OCI-M2 (cell line): ENCODE data around the gene ARHGAP15.

Experiments
- DNase-seq: peaks from one replicate; lab custom pipeline; 2025; ENCODE audit not compliant: unreplicated experiment; lab: John Stamatoyannopoulos, UW

ARHGAP15 gene

DNA sequence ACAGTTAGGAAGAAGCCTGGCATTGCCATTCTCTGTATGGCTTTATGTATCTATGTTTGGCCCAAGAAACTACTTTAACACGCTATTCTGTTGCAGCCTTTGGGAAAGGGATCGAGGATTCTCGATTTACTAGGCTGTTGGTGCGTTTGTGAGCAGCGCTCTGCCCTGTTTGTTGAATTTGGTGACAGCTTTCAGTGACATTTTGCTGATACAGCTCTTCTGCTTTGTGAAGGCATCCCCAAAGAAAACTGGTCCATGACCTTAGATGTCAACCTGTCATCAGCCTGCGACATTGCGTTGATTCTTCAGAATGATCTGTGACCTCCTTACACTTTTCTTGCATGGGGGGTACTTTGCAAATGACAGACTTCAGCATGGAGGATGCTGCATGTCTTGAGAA, 431.5 kb downstream of the ARHGAP15 start:
- DNase-seq = no peak

- no peak for DNase-seq
Measured at GRCh38 chr2:143564419-143564818, 435.2 kb downstream of the ARHGAP15 start.

GRCh38 chr2:143571747-143572146, 442.5 kb downstream of the ARHGAP15 start:
- no peak for DNase-seq

GRCh38 chr2:143572421-143572820, 443.2 kb downstream of the ARHGAP15 start:
- no peak for DNase-seq

DNA sequence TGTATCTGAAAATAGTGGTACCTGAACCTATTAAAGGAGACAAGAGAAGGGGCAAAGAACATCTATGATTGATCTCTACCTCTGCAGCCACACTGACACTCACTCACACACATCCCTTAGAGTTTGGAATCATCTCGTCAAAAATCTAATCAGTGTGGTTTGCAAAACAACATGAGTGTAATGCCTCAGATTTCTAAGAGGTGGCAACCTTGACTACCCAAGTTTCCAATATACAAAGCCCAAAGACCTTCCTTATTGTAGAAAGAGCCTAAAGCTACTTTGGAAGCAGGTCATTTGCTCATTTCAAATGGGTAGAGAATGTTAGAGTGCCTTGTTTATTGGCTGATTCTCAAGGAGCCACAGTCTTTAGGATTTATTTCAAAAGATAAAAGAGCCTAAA, 444.9 kb downstream of the ARHGAP15 start:
- no peak for DNase-seq

DNA sequence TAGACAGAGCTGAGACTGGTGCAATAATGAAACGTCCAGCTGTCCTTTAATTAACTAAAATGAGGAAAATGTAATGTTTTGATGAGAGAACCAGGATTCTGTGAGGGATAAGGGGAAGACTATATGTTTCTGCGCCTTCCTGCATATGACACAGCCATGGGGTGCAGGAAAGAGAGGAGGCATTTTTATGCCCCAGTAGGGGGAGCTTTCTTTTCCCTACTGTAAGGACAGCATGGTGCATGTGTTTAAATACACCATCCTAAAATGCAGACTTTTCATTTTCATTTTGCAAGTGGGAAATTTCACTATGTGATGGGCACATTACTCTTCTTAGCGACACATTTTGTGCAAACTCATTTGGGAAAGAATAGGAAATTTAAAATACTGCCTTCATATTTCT, 446.1 kb downstream of the ARHGAP15 start:
- no peak for DNase-seq

DNA sequence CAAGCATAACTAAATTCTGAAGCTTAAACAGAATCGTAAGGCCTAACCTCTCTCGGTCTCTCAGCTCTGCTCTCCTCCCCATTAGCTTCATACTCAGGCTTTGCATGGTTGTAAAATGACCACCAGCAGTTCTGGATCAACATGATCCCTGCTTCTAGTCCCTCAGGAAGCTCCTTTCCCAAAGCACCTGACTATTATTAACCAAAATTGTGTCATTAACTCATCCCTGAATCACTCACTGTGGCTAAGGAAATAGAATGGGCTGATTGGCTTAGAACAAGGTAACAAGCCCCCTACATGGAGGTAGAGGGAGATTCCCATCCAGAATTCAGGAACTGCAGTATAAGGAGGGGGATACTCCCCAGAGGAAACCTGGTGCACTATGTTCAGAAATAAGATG, 448.3 kb downstream of the ARHGAP15 start:
- DNase-seq = no peak

- DNase-seq = no peak
Measured at GRCh38 chr2:143579456-143579855, 450.2 kb downstream of the ARHGAP15 start.

DNA sequence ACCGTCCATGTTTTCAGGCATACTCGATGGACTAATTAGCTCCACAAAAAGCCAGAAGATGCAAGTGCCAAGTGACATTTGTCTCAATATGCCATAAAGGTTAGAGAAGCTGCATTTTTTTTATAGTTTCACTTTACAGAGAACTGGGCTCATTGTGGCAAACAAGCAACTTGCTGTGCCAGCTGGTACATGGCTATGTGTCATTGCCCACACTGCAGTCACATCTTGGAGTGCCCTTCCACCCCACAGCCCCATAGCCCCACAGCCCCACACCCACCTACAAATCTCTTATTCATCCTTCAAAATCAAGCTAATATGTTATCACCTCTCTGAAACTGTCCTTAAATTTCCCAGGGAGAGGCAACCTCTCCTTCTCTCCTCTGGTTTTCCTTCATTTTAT, 451.9 kb downstream of the ARHGAP15 start:
- DNase-seq = no peak

DNA sequence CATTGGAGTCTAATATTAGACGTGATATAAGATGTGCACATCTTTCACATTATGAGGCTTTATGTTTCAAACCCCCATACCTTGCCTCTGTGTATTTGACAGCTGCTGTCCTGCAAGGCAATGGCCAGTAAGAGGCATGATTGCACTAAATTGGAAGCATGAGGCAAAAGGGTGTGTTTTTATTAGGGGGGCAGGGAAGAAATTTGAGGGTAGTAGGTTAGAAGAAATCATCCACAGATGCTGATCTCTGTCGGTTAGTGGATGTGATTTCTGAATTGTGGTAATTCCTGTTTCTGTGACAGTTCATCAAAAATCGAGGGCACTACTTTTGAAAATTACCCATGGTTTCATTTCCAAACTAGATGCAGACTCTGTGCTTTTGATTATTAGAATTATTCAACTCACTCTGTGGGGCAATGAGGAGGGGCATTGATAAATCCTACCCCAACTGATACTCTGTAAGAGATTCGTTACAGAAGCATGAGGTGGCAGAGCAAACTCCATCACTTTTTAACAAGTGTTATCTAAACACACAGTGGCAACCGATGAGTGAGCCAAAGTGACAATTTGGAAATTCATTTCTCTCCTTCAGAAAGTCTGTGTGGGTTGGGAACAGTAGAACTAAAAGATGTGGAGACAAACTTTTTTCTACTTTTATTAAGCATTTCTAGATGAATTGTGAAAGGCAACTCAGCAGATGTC, 453.0 kb downstream of the ARHGAP15 start:
- no peak for DNase-seq

DNA sequence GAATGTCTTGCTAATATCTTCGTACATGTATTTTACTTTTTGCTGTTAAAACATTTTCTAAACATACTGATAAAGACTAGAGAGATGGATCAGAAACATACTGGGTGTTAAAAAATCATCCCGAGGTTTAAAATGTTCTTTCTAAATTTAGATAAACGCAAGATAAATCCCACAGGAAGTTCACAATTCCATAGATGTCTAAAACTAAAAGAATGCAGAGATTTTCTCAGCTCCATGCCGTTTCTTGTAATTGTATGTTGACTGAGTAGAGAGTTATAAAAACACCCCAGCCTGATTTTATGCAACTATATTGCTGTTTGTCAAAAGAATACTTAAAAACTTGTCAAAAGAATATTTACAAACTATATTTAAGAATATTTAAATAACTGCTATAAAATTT, 455.7 kb downstream of the ARHGAP15 start:
- DNase-seq = no peak

GRCh38 chr2:143586119-143586518, 456.9 kb downstream of the ARHGAP15 start:
- no peak for DNase-seq

DNA sequence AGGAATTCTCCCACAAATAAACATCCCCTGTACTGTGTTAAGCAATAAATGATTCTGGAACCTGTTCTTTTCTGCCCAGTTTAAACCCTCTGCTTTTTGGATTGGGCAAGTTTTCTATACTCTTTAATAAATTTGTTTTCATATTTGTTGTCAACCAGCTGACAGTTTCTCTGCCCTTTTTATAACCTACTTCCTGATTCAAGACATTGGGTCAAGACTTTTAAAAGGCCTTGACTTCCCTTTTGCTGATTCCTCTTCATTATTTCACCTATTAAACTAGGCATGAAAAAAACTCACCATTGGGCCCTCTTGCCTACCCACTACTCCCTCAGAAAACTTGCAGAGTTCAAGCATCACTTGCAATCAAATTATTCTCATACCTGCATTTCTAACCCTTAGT, 459.5 kb downstream of the ARHGAP15 start:
- no peak for DNase-seq

DNA sequence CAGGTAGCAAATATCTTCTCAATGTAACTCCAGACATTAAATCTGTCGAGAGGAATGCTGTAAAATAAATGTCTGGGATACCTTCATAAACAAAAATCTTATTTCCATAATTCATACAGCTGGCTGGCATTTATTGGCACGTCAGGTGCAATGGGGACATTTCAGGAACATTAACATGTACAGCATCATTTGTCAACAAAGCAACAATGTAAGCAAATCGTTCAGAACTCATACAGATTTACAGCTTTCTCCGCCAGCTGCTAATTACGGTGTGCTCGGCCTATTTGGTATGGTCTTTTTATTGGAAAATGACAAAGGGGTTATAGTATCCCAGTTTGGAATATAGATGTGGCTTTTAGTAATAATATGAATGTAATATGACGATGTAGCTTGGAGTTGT, 464.9 kb downstream of the ARHGAP15 start:
- DNase-seq = no peak

- DNase-seq = no peak
Measured at GRCh38 chr2:143594745-143595144, 465.5 kb downstream of the ARHGAP15 start.

DNA sequence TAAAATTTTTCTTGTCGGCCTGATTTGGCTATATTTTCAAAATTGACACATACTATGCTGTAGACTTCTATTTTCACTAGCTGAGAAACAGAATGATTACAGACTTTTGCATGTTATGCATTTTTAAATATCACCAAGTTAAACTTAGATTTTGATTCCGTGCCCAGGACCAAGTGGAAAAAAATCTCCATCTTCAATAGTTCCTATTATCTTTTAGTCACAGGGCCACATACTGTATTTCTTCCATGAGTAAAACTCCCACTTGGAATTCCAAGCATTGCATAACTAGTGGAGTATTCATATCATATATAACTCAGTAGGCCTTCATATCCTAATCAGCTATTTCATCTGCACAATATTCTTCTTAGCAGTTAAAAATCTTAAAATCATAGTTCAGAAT, 470.9 kb downstream of the ARHGAP15 start:
- no peak for DNase-seq

GRCh38 chr2:143601828-143602227, 472.6 kb downstream of the ARHGAP15 start:
- no peak for DNase-seq

- DNase-seq = no peak
Measured at GRCh38 chr2:143603035-143603655, 473.9 kb downstream of the ARHGAP15 start.

GRCh38 chr2:143603846-143604565, 474.8 kb downstream of the ARHGAP15 start:
- no peak for DNase-seq

DNA sequence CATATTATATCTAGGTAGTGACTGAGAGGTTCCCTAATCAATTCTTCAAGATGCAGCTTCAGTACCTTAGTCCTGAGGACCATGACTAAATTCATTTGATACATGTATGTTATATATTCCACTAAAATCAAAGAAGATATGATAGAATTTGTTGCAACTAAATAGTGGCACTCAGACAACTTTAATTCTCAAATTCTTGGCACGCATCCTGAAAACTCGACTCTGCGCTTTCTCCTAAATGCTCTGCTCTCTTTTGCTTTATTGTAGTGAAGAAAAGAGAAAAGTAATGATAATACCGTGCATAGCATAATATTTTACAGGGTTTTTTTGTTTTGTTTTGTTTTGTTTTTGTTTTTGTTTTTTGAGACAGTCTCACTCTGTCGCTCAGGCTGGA, 475.3 kb downstream of the ARHGAP15 start:
- no peak for DNase-seq

DNA sequence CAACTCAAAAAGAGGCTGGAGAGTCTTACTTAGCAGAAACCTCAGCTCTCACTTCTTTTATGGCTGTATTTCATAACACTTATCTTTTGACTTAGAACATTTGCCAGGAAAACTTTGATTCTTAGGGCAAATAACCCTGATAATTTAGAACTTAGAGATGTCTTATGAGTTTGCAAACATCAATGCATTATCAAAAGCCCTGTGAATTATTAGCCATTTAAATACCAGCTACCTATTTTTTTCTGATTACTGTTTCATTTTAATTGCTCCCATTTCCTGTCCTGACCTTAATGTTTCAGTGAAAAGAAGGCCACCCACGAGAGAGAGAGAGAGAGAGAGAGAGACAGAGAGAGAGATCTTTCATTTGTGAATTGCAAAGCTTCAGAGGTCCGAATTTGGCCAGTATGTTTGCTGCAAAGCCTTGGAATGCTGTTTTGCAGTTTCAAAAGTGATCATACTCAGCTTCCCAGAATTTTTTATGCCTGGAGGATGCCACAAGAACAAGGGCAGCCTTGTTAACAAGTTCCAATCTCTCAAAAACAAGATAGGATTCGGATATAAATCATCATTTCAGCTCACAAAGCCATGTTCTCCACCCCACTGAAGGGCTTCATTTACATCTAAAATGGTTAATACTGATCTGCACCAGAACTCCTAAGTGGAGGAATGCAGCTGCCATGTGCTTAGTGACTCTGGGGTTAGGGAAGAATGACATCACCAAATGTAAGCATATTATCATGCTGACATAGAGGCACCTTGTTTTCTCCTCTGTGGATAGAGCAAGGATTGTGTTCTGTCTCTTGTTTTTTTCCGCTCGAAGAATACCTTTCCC, 478.2 kb downstream of the ARHGAP15 start:
- no peak for DNase-seq

DNA sequence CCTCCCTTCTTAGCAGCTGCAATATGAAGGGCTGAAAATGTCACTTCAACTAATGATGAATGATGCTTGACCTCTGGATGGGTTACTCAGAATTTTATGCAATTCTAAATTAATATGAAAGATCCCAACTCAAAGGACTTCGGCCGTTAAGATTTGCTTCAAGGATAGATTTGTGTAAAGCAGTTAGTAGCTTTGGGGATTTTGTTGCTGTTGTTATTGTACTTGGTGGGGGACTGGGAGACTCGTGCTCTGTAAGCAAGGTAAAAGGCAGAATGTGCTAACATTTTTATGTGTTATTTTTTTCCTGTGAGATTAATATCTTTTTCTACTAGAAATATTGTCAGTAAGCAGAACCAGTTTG, 478.8 kb downstream of the ARHGAP15 start:
- DNase-seq = no peak
